ENCODE results near the gene RTBDN.

RTBDN gene

DNA sequence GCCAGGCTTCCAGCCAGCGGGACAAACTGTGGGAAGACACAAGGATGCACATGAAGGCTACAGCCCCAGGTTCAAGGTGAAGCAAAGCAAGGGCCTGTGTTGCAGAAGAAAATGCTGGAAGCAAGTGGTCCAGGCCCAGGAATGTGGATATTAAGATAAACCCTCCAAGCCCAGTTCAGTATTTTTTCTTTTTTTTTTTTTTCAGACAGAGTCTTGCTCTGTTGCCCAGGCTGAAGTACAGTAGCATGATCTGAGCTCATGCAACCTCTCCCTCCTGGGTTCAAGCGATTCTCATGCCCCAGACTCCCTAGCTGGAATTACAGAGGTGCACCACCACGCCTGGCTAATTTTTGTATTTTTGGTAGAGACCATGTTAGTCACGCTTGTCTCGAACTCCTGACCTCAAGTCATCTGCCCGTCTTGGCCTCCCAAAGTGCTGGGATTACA lies 37.2 kb downstream of the RTBDN start:
- POLR2A ChIA-PET (ENCODE audit: low non-redundant PET) = interaction anchor here (0.7 kb wide), 1 partner anchor 43 kb away, joined by 5 read pairs; no protein-coding TSS in a partner anchor
- TF ChIP-seq, protein P1, sequence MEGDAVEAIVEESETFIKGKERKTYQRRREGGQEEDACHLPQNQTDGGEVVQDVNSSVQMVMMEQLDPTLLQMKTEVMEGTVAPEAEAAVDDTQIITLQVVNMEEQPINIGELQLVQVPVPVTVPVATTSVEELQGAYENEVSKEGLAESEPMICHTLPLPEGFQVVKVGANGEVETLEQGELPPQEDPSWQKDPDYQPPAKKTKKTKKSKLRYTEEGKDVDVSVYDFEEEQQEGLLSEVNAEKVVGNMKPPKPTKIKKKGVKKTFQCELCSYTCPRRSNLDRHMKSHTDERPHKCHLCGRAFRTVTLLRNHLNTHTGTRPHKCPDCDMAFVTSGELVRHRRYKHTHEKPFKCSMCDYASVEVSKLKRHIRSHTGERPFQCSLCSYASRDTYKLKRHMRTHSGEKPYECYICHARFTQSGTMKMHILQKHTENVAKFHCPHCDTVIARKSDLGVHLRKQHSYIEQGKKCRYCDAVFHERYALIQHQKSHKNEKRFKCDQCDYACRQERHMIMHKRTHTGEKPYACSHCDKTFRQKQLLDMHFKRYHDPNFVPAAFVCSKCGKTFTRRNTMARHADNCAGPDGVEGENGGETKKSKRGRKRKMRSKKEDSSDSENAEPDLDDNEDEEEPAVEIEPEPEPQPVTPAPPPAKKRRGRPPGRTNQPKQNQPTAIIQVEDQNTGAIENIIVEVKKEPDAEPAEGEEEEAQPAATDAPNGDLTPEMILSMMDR (conservative IDR thresholded peaks at IDR 0.05; ENCODE audit: low read depth) = no peak
- CTCF ChIA-PET = interaction anchor here (1.0 to 3.2 kb wide), 6 partner anchors 20 to 50 kb away, joined by 3 to 36 read pairs (median 12); no protein-coding TSS in a partner anchor
- peak overlapping the region; percentile 100 for H3K27ac ChIP-seq
- DNase-seq (ENCODE audit: low spot score) = no peak

DNA sequence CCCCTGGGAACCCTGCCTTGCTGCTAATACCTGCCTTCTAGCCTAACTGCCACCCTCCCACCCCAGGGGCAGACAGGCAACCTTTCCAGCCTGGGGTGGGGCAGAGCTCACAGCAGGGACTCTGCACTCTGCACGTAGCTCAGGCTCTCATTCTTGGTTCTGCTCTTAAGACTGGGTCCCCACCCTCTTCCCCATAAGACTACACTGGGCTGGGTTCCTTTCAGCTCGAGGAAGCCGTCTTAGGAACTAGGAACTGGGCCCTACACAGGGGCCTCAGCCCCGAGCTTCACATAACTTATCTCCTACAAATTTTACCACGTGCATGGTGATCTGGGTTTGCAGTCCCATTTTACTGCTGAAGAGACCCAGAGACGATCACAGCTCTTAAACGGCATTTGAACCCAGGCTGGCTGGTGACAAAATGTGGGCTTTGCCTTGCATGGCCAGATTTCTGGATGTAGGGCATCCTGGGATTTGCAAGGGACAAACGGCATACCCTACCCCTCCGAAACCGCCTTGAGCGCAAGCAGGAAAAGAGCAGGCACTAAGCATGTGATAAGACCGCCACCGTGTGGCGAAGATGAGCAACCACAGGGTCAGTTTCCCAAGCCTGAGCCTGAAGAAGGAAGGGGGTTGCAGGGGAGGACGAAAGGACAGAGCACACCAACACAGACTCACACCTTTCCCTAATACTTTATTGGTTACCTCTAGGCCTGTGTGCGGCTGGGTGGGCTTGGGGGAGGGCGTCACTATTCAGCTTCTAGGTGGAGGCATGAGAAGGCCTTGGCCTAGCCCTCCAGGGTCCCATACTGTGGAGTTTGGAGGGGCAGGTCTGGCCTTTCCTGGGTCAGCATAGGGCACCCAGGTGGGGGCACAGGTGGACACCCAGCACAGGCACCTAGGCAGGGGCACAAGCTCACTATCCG lies 38.0 kb downstream of the RTBDN start:
- H3K27ac ChIP-seq = peak overlapping the region; percentile 100
- TF ChIP-seq, protein P1 (conservative IDR thresholded peaks at IDR 0.05; ENCODE audit: low read depth) = peak; percentile 90
- peak; percentile 51 for DNase-seq (ENCODE audit: low spot score)
- ChIA-PET CTCF (interaction anchor here (0.5 to 3.2 kb wide), 21 partner anchors 9 to 979 kb away, joined by 3 to 36 read pairs (median 4); partner anchors contain the start of genes BEST2 and GCDH), POLR2A (ENCODE audit: low non-redundant PET) (interaction anchor here (1.2 kb wide), 1 partner anchor 19 kb away, joined by 8 read pairs; no protein-coding TSS in a partner anchor)

DNA sequence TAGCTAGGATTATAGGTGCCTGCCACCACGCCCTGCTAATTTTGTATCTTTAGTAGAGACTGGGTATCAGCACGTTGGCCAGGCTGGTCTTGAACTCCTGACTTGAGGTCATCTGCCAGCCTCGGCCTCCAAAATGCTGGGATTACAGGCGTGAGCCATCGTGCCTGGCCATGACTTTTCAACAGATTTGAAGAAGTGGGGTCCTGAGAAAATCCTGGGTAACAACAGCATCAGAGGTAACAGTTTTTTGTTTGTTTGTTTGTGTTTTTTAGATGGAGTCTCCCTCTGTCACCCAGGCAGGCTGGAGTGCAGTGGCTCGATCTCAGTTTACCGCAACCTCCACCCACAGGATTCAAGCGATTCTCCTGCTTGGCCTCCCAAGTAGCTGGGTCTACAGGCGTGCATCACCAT lies 39.4 kb downstream of the RTBDN start:
- CTCF ChIA-PET = interaction anchor here (0.6 to 3.2 kb wide), 6 partner anchors 18 to 77 kb away, joined by 3 to 36 read pairs (median 10); no protein-coding TSS in a partner anchor
- peak overlapping the region; percentile 100 for H3K27ac ChIP-seq

DNA sequence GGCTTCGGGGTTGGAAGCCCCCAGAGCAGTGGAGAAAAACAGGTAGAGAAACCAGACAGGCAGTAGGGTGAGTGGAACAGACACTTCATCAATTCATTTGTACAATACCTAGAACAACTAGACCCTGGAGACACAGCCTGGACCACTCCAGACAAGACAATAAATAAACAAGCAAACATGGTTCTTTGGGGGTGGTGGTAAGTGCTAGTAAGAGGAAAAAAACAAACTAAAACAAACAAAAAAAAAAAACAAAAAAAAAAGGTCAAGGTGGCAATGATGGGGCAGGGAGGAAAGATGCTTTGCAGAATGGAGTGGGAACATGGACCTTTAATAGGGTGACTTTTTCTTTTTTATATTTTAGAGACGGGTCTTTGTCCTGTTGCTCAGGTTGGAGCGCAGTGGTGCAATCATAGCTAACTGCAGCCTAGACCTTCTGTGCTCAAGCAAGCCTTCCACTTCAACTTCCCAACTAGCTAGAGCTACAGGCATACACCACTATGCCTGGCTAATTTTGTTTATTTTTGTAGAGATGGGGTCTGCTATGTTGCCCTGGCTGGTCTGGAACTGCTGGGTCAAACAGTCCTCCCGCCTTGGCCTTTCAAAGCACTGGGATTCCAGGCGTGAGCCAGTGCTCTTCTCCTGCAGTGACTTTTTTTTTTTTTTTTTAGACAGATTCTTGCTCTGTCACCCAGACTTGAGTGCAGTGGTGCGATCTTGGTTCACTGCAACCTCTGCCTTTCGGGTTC lies 40.0 kb downstream of the RTBDN start:
- ChIA-PET CTCF (interaction anchor here (0.6 to 3.2 kb wide), 4 partner anchors 17 to 161 kb away, joined by 3 to 36 read pairs (median 4); partner anchors contain the start of gene HOOK2), POLR2A (ENCODE audit: low non-redundant PET) (interaction anchor here (0.7 to 7.3 kb wide), 3 partner anchors 17 to 32 kb away, joined by 4 to 120 read pairs (median 9); partner anchors contain the start of gene HOOK2)
- H3K27ac ChIP-seq = peak overlapping the region; percentile 100
- TF ChIP-seq, protein P1 (conservative IDR thresholded peaks at IDR 0.05; ENCODE audit: low read depth) = no peak
- DNase-seq (ENCODE audit: low spot score) = no peak

More for the DNA sequence above, 39.4 kb downstream of the RTBDN start:
- POLR2A ChIA-PET (ENCODE audit: low non-redundant PET) = interaction anchor here (0.7 to 7.3 kb wide), 3 partner anchors 16 to 33 kb away, joined by 4 to 120 read pairs (median 9); partner anchors contain the start of gene HOOK2
- TF ChIP-seq, protein P1 (conservative IDR thresholded peaks at IDR 0.05; ENCODE audit: low read depth) = no peak
- no peak for DNase-seq (ENCODE audit: low spot score)

DNA sequence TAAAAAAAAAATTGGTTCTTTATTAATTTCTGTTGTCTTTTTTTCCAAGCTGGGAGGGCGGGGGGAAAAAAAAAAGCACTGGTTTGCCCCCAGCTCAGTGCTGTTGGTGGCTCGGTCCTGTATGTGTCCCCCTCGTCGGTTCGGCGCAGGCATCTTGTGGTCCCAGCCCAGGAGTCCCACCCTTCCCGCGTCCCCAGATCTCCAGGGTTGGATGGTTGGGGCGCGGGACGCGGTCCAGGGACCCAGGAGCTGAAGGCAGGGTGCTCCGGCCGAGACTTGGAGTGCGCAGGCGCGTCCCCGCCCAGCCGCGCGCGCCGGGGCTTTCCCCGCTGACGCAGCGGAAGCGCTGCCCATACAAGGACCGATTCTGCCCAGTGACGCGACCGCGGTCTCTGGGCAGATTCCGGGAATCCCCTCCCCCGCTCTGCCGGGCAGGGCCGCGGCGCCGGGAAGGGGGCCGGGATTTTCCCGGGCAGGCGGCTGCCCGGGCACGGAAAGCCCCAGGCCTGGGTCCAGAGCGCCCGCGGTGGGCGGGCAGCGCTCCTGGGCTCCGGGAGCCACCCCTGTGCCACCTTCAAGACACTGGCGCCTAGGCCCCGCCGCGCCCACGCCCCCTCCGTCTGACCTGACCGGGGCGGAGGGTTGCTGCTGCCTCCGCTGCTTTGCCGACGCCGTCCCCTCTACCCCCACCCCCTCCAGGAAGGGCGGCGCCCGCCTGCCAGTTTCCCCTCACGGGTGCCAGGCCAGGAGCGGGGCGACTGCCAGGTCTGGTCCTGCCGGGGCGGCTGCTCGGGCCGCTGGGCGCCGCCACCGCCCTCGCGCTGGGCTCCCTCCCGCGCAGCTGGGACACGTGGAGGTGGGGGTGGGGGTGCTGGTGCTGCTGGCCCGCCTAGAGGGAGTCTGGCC lies 40.8 kb downstream of the RTBDN start:
- DNase-seq (ENCODE audit: low spot score) = peak; percentile 92
- peak overlapping the region; percentile 100 for H3K27ac ChIP-seq
- ChIA-PET CTCF (interaction anchor here (0.6 to 3.6 kb wide), 7 partner anchors 11 to 162 kb away, joined by 3 to 40 read pairs (median 3); partner anchors contain the start of gene HOOK2), POLR2A (ENCODE audit: low non-redundant PET) (interaction anchor here (0.8 to 7.3 kb wide), 3 partner anchors 11 to 79 kb away, joined by 11 to 120 read pairs (median 15); partner anchors contain the start of gene HOOK2)
- TF ChIP-seq, protein P1 (conservative IDR thresholded peaks at IDR 0.05; ENCODE audit: low read depth) = no peak

Measured in RWPE1 (cell line).